ENCODE measurements around the gene PPEF2.
"Not testable (repeated sequence)": the region's sequence is repeated elsewhere in the genome, so short reads cannot be mapped to it uniquely, and the experiment has no call there.

Gene PPEF2

GRCh38 chr4:75902352-75902751, at the start of gene PPEF2:
TSS of gene PPEF2 (minus strand) at chr4:75902452. CDS start at chr4:75896325, 6,127 bp downstream.
- DNase-seq (ENCODE audit: low read depth) = no peak

- no peak for DNase-seq (ENCODE audit: low read depth)
These were observed 48.1 kb upstream of the PPEF2 start for GRCh38 chr4:75950213-75950815.

- no peak for DNase-seq (ENCODE audit: low read depth)
These were observed 46.7 kb upstream of the PPEF2 start for GRCh38 chr4:75948822-75949444.

- DNase-seq (ENCODE audit: low read depth) = peak; percentile 73
These were observed 38.5 kb upstream of the PPEF2 start, which contains the start of gene NAAA for GRCh38 chr4:75940692-75941253. TSS of gene NAAA (minus strand) at chr4:75941013. CDS start at chr4:75940949, 64 bp downstream.

GRCh38 chr4:75939890-75940691, 37.8 kb upstream of the PPEF2 start:
- peak; percentile 62 for DNase-seq (ENCODE audit: low read depth)

- no peak for DNase-seq (ENCODE audit: low read depth)
These were observed 33.4 kb upstream of the PPEF2 start for GRCh38 chr4:75935628-75936027.

- DNase-seq (ENCODE audit: low read depth) = no peak
These were observed 27.9 kb upstream of the PPEF2 start for GRCh38 chr4:75930152-75930551.

GRCh38 chr4:75924916-75925315, 22.7 kb upstream of the PPEF2 start:
- not testable (repeated sequence) for DNase-seq (ENCODE audit: low read depth)

- DNase-seq (ENCODE audit: low read depth) = no peak
These were observed 22.1 kb upstream of the PPEF2 start for GRCh38 chr4:75924309-75924827.

GRCh38 chr4:75922588-75922987, 20.3 kb upstream of the PPEF2 start:
- no peak for DNase-seq (ENCODE audit: low read depth)

GRCh38 chr4:75921910-75922309, 19.7 kb upstream of the PPEF2 start:
- DNase-seq (ENCODE audit: low read depth) = no peak

- DNase-seq (ENCODE audit: low read depth) = no peak
These were observed 18.1 kb upstream of the PPEF2 start for GRCh38 chr4:75920327-75920726.

GRCh38 chr4:75919920-75920319, 17.7 kb upstream of the PPEF2 start:
- no peak for DNase-seq (ENCODE audit: low read depth)

GRCh38 chr4:75916091-75916661, 13.9 kb upstream of the PPEF2 start:
- no peak for DNase-seq (ENCODE audit: low read depth)

GRCh38 chr4:75912968-75913367, 10.7 kb upstream of the PPEF2 start:
- no peak for DNase-seq (ENCODE audit: low read depth)

GRCh38 chr4:75910831-75911230, 8.6 kb upstream of the PPEF2 start:
- not testable (repeated sequence) for DNase-seq (ENCODE audit: low read depth)

- DNase-seq (ENCODE audit: low read depth) = no peak
These were observed 7.2 kb upstream of the PPEF2 start for GRCh38 chr4:75909405-75909804.

- DNase-seq (ENCODE audit: low read depth) = no peak
These were observed 6.3 kb upstream of the PPEF2 start for GRCh38 chr4:75908555-75908954.

GRCh38 chr4:75907966-75908365, 5.7 kb upstream of the PPEF2 start:
- DNase-seq (ENCODE audit: low read depth) = no peak

GRCh38 chr4:75904076-75904475, 1.8 kb upstream of the PPEF2 start:
- DNase-seq (ENCODE audit: low read depth) = no peak

- no peak for DNase-seq (ENCODE audit: low read depth)
These were observed 3.7 kb downstream of the PPEF2 start for GRCh38 chr4:75898536-75898935.

- DNase-seq (ENCODE audit: low read depth) = no peak
These were observed 6.4 kb downstream of the PPEF2 start for GRCh38 chr4:75895744-75896314.

Measured in activated T-helper 9 cell treated with anti-CD3 and anti-CD28 coated beads, Interleukin-2, amount 50 U/mL, for 16 hours (primary cell).